ENCODE data around the gene TBX6. TPM values are rescaled to one million over a fixed set of nuclear protein-coding genes. Genes with fewer than 3 reads are reported as not detected.

The TBX6 gene
- total RNA-seq, 1 experiment from 2014 or later: 1.4 TPM

DNA sequence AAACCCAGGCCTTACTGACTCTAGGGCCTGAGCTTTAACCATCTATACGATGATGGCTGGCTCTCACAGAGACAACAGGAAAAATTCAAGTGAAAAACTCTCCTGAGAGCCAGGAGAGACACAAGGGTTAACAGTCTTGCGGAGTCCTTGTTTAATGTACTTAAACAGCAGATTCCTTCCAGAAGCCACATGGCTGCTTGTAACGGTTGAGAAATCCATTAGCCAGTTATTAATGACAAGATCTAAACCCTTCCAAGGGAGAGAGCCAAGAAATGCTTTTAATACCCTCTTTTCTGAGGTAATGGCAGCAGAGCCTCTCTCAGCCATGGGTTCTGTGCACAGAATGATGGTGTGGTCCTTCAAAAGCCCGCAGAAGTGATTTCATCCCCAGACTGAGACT is 31.4 kb downstream of the TBX6 start:
- Histone ChIP-seq H3K9ac (ENCODE audit: low read length) (no peak overlapping the region), H3K9me3 (ENCODE audit: control insufficient read depth in 1 of 2, insufficient read depth in 1 of 2, low read depth in 1 of 2, low read length in 2 of 2) (no peaks in the 10 kb centered on the region), H3K4me3 (replicated peaks in 1 of 2; ENCODE audit: low read depth in 1 of 2, low read length in 2 of 2) (no peak overlapping the region), H3K27me3 (ENCODE audit: insufficient read depth, low read length) (no peaks in the 10 kb centered on the region), H3K36me3 (ENCODE audit: control insufficient read depth in 1 of 2, insufficient read depth in 2 of 2, low read length in 2 of 2) (0 out of 4 replicates have a peak, but pooled peaks cover 0 to 3% of the 10 kb centered on the region in 2 experiments), H3K4me1 (ENCODE audit: control insufficient read depth in 1 of 2, insufficient read depth in 2 of 2, low read length in 2 of 2) (peaks cover 17 to 28% of the 10 kb centered on the region in 2 experiments), H2AFZ (ENCODE audit: low read depth, low read length, poor library complexity, severe bottlenecking) (no peak overlapping the region), H3K79me2 (ENCODE audit: insufficient read depth, low read length) (peaks cover 7% of the 10 kb centered on the region; the same call in 1 of the 2 replicates), H3K27ac (ENCODE audit: low read depth, low read length) (no peak overlapping the region; the same call in 1 of the 2 replicates), H3K4me2 (ENCODE audit: low read length) (no peak overlapping the region), H4K20me1 (ENCODE audit: insufficient read depth) (no peaks in the 10 kb centered on the region), H3K9me2 (ENCODE audit: insufficient read depth) (no peaks in the 10 kb centered on the region)
- no peak for TF ChIP-seq SIN3A (IDR thresholded peaks at IDR 0.05; ENCODE audit: low read depth)
- TF ChIP-seq ELF1 (IDR thresholded peaks at IDR 0.05; ENCODE audit: borderline replicate concordance, low read depth): no peak
- no peak for TF ChIP-seq YY1 (IDR thresholded peaks at IDR 0.05; ENCODE audit: extremely low read depth, insufficient replicate concordance, low read depth, low read length)
- no peak for TF ChIP-seq ATF3 (IDR thresholded peaks at IDR 0.05)
- ATAC-seq (no peak), DNase-seq (ENCODE audit: low read depth, low spot score) (no peak)
- ChIA-PET POLR2A (no interaction called here), CTCF (no interaction called here), RAD21 (ENCODE audit: low non-redundant PET in 1 of 2, low total read pairs in 2 of 2, uncharacterized antibody in 2 of 2, unreplicated experiment in 2 of 2) (no interaction called here)
- intact Hi-C loops (cut with micrococcal nuclease): no loop called here
- BruUV-seq (replicated peaks): no TSS peak

DNA sequence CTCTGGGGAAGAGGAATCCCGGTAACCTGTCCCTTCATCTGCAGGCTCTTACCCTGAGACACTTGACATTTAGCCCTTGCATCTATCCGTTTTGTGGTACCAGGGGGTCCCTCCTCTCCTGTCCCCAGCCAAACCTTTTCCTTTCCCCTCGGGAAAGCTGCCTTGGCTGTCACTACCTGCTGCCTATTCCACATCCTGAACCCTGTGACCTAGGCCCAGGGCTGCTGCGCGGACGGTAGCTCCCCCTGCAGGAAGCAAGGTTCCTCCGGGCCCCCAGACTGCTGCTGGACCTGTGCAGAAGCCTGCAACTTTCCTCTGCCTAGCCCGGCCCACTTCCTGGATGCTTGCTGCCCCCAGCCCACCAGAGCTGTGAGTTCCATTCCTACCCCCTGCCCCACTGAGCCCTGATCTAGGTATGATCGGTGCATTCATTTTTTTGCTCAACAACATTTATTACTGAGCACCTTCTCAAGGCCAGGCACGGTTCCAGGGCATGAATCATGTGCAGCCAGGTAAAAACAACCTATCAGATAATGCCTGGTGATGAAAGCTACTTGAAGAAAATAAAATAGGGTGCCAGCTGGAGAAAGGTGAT is 36.7 kb downstream of the TBX6 start:
- no peaks in the 10 kb centered on the region for H3K27me3 ChIP-seq (ENCODE audit: insufficient read depth, low read length)
- H4K20me1 ChIP-seq (ENCODE audit: insufficient read depth): no peaks in the 10 kb centered on the region
- peaks cover 7% of the 10 kb centered on the region for H3K79me2 ChIP-seq (ENCODE audit: insufficient read depth, low read length)
- no peak for DNase-seq (ENCODE audit: low read depth, low spot score)
- H3K4me2 ChIP-seq (ENCODE audit: low read length): peak overlapping the region; percentile 100
- no peaks in the 10 kb centered on the region for H3K9me3 ChIP-seq (ENCODE audit: control insufficient read depth in 1 of 2, insufficient read depth in 1 of 2, low read depth in 1 of 2, low read length in 2 of 2)
- H3K4me3 ChIP-seq (replicated peaks in 1 of 2; ENCODE audit: low read depth in 1 of 2, low read length in 2 of 2): no peak overlapping the region
- ChIA-PET RAD21 (ENCODE audit: low non-redundant PET in 1 of 2, low total read pairs in 2 of 2, uncharacterized antibody in 2 of 2, unreplicated experiment in 2 of 2) (no interaction called here), POLR2A (interaction anchor here (2.6 kb wide), 1 partner anchor 10 kb away, joined by 11 read pairs; the partner anchor contains the start of gene ALDOA), CTCF (interaction anchor here (0.8 to 1.9 kb wide), 4 partner anchors 9 to 355 kb away, joined by 3 to 10 read pairs (median 6); partner anchors contain the start of genes ALDOA and TBX6)
- H3K4me1 ChIP-seq (ENCODE audit: control insufficient read depth in 1 of 2, insufficient read depth in 2 of 2, low read length in 2 of 2): peaks cover 6 to 36% of the 10 kb centered on the region in 2 experiments; a peak in 2 of 4 replicates
- 0 out of 4 replicates have a peak, but pooled peaks cover 0 to 3% of the 10 kb centered on the region in 2 experiments for H3K36me3 ChIP-seq (ENCODE audit: control insufficient read depth in 1 of 2, insufficient read depth in 2 of 2, low read length in 2 of 2)
- intact Hi-C loops (cut with micrococcal nuclease): no loop called here
- peak; percentile 68 for ATAC-seq
- H3K9me2 ChIP-seq (ENCODE audit: insufficient read depth): no peaks in the 10 kb centered on the region
- no peak overlapping the region for H3K9ac ChIP-seq (ENCODE audit: low read length)
- H3K27ac ChIP-seq (ENCODE audit: low read depth, low read length): 0 out of 2 replicates have a peak overlapping the region, but pooled peaks have one; percentile 7
- H2AFZ ChIP-seq (ENCODE audit: low read depth, low read length, poor library complexity, severe bottlenecking): no peak overlapping the region
- no TSS peak for BruUV-seq (replicated peaks)
- TF ChIP-seq RAD21 (IDR thresholded peaks at IDR 0.05; ENCODE audit: low read depth) (peak; percentile 42), CTCF (IDR thresholded peaks at IDR 0.05 in 2 of 3, conservative IDR thresholded peaks at IDR 0.05 in 1 of 3; ENCODE audit: borderline replicate concordance in 1 of 3, insufficient read depth in 1 of 3, low read depth in 2 of 3, low read length in 2 of 3) (peak; percentile 27 to 84 (median 71); a peak in 5 of 6 replicates), TCF7L2 (IDR thresholded peaks at IDR 0.05; ENCODE audit: borderline replicate concordance, extremely low read depth, insufficient read depth, insufficient read length) (no peak)

Measured in HCT116 (cell line).